WI38 (cell line): ENCODE data around the gene CCNT2.
"Not testable (repeated sequence)": the region's sequence is repeated elsewhere in the genome, so short reads cannot be mapped to it uniquely, and the experiment has no call there.

ENCODE experiments used
- H3K4me3 ChIP-seq: 2 replicates; pipeline ENCODE4 v1.5.1; 2011; ENCODE audit warnings: low read depth, mild to moderate bottlenecking, control low read depth, low read length
- CTCF ChIP-seq: IDR thresholded peaks from 2 replicates; pipeline ENCODE4 v1.5.1; 2012; ENCODE audit warnings: low read depth, mild to moderate bottlenecking, control low read depth, low read length

Gene CCNT2

DNA sequence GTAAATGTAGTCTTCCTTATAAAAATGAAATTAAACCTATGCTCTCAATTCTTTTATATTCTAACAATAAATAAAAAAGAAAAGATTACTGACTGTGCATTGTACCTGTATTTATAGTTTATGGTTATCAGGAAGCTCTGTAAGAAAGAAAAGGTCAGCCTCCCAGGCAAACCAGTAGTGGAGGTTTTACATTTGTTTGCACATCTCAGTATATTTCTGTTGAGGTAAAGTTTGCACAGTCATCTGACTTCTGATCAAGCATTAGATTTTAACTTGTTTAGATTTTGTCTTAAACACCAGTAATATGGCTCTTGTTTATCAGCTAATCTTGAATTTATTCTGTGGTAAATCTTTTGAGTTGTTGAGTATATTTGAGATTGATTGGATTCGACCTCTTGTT lies 37.1 kb downstream of the CCNT2 start:
- no peak for TF ChIP-seq CTCF

DNA sequence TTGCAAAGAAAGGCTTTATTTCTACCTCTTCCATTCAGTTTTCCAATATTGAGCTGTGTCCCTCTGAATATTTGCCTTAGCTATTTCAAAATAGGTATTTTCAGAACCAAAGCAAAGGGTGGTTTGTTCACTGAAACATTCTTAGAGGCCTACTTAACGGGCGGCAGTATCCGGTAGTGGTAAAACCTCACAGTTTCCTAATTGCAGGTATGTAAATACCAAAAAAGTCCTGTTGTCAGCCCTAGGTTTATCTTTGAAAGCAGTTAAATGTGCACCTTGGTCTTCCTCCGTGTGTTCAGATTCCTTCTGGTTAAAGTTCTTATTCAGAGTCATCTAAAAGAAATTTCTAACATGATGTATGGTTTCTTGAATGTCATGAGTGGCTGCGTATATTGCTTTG lies 38.9 kb downstream of the CCNT2 start:
- no peak for TF ChIP-seq CTCF
- H3K4me3 ChIP-seq = no peak overlapping the region

More for the DNA sequence above, 37.1 kb downstream of the CCNT2 start:
- H3K4me3 ChIP-seq = no peak overlapping the region

DNA sequence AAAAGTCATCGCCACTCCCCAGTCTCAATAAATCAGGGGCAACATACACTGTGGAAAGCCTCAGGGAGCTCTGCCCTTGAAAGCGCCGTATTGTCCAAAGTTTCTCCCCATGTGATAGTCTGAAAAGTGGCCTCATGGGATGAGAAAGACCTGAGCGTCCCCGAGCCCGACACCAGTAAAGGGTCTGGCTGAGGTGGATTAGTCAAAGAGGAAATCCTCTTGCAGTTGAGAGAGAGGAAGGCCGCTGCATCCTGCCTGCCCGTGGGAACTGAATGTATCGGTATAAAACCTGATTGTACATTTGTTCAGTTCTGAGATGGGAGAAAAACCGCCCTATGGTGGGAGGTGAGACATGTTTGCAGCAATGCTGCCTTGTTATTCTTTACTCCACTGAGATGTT lies 48.5 kb downstream of the CCNT2 start:
- not testable (repeated sequence) for H3K4me3 ChIP-seq

- TF ChIP-seq CTCF = no peak
Measured at GRCh38 chr2:134973241-134974138, 54.9 kb downstream of the CCNT2 start.

GRCh38 chr2:134975281-134976009 lies 56.8 kb downstream of the CCNT2 start:
- no peak for TF ChIP-seq CTCF

More at GRCh38 chr2:134973241-134974138, 54.9 kb downstream of the CCNT2 start:
- no peak overlapping the region for H3K4me3 ChIP-seq

GRCh38 chr2:134976074-134976702 lies 57.6 kb downstream of the CCNT2 start:
- H3K4me3 ChIP-seq = no peak overlapping the region
- no peak for TF ChIP-seq CTCF

More at GRCh38 chr2:134975281-134976009, 56.8 kb downstream of the CCNT2 start:
- no peak overlapping the region for H3K4me3 ChIP-seq

DNA sequence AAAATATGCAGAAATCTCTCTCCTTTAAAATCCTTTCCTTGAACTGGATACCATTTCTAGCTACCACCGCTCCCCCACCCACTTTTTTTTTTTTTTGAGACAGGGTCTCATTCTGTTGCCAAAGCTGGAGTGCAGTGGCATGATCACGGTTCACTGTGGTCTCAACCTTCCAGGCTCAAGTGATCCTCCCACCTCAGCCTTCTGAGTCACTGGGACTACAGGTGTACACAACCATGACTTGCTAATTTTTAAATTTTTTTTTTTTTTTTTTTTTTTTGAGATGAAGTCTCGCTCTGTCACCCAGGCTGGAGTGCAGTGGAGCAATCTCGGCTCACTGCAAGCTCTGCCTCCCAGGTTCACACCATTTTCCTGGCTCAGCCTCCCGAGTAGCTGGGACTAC lies 58.5 kb downstream of the CCNT2 start:
- H3K4me3 ChIP-seq = not testable (repeated sequence)

DNA sequence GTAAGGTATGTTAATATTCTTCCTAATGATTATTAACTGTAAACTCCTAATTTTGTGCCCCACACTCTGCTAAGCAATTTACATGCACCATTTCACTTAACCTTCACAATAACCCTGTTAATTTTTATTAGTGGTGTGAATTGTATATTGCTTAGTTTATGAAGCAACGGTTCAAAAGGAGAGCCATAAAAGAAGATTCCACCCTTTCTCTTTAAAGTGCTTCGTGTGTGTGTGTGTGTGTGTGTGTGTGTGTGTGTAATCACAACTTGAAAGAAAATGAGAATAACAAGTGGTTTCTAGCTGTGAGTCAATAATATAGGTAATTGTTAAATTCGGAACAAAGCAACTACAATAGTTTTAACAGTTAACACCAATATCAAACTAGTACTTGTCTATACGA lies 60.6 kb downstream of the CCNT2 start:
- H3K4me3 ChIP-seq = no peak overlapping the region
- TF ChIP-seq CTCF = no peak
